NCI-H1417 (cell line): ENCODE results near the gene OR51V1.
"Not testable (repeated sequence)": the region's sequence is repeated elsewhere in the genome, so short reads cannot be mapped to it uniquely, and the experiment has no call there.

Experiments
- DNase-seq, 3 experiments: peaks; one replicate each; lab custom pipeline; 2025; lab: John Stamatoyannopoulos, UW

The OR51V1 gene

GRCh38 chr11:5165898-5166297 lies 34.6 kb downstream of the OR51V1 start:
- DNase-seq, result not testable (repeated sequence)

GRCh38 chr11:5164807-5165206 lies 35.7 kb downstream of the OR51V1 start:
- DNase-seq, result not testable (repeated sequence)

GRCh38 chr11:5161045-5161444 lies 39.4 kb downstream of the OR51V1 start:
- DNase-seq, result not testable (repeated sequence)

- not testable (repeated sequence) for DNase-seq
Observed at GRCh38 chr11:5160217-5160616, 40.3 kb downstream of the OR51V1 start.

GRCh38 chr11:5159806-5160205 lies 40.7 kb downstream of the OR51V1 start:
- no peak for DNase-seq

- no peak for DNase-seq
Observed at GRCh38 chr11:5154657-5155056, 45.8 kb downstream of the OR51V1 start, which contains the start of gene OR52A1. OR52A1 (minus strand) TSS chr11:5154757; CDS start chr11:5152369, 2,388 bp downstream.

- no peak for DNase-seq
Observed at GRCh38 chr11:5153574-5154431, 46.7 kb downstream of the OR51V1 start.

GRCh38 chr11:5151713-5152153 lies 48.7 kb downstream of the OR51V1 start:
- no peak for DNase-seq
